ENCODE measurements around the gene CDK17.
"Not testable (repeated sequence)": the region's sequence is repeated elsewhere in the genome, so short reads cannot be mapped to it uniquely, and the experiment has no call there.

CDK17 gene

DNA sequence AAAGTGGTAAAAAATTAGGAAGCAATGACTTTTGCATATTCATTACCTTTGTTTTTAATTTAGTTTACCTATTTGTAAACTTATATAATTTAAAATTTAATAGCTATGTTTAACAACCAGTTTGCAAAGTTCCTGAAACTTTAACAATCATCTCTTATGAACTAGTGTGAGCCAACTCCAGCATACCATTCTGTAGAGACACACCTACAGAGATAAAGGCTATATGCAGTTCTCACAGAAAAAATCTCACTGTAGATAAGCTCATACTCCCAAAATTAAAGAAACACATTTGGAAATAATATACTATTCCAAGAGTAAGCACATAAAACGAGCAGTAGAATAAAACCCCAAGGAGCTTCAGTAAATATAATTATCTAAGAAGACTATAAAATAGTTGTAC lies 77.5 kb downstream of the CDK17 start:
- no peak for TF ChIP-seq CTCF (IDR thresholded peaks at IDR 0.05; ENCODE audit: low read depth, low read length)
- peak in 1 of 2 donors; percentile 11 for DNase-seq (ENCODE audit: low read depth in 2 of 2)
- no peak overlapping the region for H3K4me3 ChIP-seq (replicated peaks in 1 of 2; ENCODE audit: low read depth in 2 of 2, low read length in 2 of 2)

DNA sequence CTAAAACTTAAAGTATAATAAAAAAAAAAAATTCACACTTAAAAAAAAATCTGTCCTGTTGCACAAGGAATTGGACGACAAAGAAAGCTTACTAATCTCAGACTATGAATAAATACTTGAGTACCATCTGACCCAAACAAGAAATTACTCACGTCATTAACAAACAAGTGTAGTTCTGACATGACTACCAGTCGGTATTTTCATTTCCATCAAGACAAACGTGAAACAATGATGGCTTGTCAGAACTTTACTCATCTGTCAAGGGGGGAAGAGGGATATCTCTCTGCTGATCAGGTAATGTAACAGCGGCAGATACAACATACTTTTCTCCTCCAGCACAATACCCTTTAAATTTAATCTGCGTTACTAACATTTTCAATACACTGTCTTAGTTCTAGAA lies 78.3 kb downstream of the CDK17 start:
- DNase-seq (ENCODE audit: low read depth in 2 of 2) = no peak
- H3K4me3 ChIP-seq (replicated peaks in 1 of 2; ENCODE audit: low read depth in 2 of 2, low read length in 2 of 2) = no peak overlapping the region
- no peak for TF ChIP-seq CTCF (IDR thresholded peaks at IDR 0.05; ENCODE audit: low read depth, low read length)

DNA sequence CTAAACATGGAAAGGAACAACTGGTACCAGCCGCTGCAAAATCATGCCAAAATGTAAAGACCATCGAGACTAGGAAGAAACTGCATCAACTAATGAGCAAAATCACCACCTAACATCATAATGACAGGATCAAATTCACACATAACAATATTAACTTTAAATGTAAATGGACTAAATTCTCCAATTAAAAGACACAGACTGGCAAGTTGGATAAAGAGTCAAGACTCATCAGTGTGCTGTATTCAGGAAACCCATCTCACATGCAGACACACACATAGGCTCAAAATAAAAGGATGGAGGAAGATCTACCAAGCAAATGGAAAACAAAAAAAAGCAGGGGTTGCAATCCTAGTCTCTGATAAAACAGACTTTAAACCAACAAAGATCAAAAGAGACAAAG lies 82.4 kb downstream of the CDK17 start:
- not testable (repeated sequence) for H3K4me3 ChIP-seq (replicated peaks in 1 of 2; ENCODE audit: low read depth in 2 of 2, low read length in 2 of 2); DNase-seq (ENCODE audit: low read depth in 2 of 2)

GRCh38 chr12:96315741-96316481 lies 84.3 kb downstream of the CDK17 start:
- H3K4me3 ChIP-seq (replicated peaks in 1 of 2; ENCODE audit: low read depth in 2 of 2, low read length in 2 of 2) = peak overlapping the region; percentile 5 to 14

GRCh38 chr12:96314723-96315122 lies 85.5 kb downstream of the CDK17 start:
- H3K4me3 ChIP-seq (replicated peaks in 1 of 2; ENCODE audit: low read depth in 2 of 2, low read length in 2 of 2) = no peak overlapping the region
- no peak for TF ChIP-seq CTCF (IDR thresholded peaks at IDR 0.05; ENCODE audit: low read depth, low read length)
- peak; percentile 8 to 28 for DNase-seq (ENCODE audit: low read depth in 2 of 2)

More at GRCh38 chr12:96315741-96316481, 84.3 kb downstream of the CDK17 start:
- not testable (repeated sequence) for DNase-seq (ENCODE audit: low read depth in 2 of 2)

- no peak overlapping the region for H3K4me3 ChIP-seq (replicated peaks in 1 of 2; ENCODE audit: low read depth in 2 of 2, low read length in 2 of 2)
- no peak for TF ChIP-seq CTCF (IDR thresholded peaks at IDR 0.05; ENCODE audit: low read depth, low read length)
- DNase-seq (ENCODE audit: low read depth in 2 of 2) = no peak
Measured at GRCh38 chr12:96313606-96314005, 86.6 kb downstream of the CDK17 start.

- TF ChIP-seq CTCF (IDR thresholded peaks at IDR 0.05; ENCODE audit: low read depth, low read length) = no peak
- DNase-seq (ENCODE audit: low read depth in 2 of 2) = no peak
- H3K4me3 ChIP-seq (replicated peaks in 1 of 2; ENCODE audit: low read depth in 2 of 2, low read length in 2 of 2) = no peak overlapping the region
Measured at GRCh38 chr12:96311191-96311590, 89.0 kb downstream of the CDK17 start.

DNA sequence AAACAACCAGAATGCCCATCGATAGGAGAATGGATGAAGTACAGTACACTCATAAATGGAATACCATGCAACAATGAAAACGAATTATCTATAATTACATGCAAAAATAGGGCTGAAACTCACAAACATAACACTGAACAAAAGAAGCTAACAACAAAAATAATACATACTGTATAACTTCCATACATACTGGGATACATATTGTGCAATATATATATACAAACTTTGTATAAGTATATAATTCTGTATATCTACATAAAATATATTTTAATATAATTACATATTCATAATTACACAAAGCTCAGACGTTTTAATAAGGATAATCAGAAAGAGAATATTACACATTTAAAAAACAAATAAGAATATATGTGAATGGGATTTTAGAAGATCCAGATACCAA lies 90.2 kb downstream of the CDK17 start:
- no peak for DNase-seq (ENCODE audit: low read depth in 2 of 2)
- no peak for TF ChIP-seq CTCF (IDR thresholded peaks at IDR 0.05; ENCODE audit: low read depth, low read length)
- no peak overlapping the region for H3K4me3 ChIP-seq (replicated peaks in 1 of 2; ENCODE audit: low read depth in 2 of 2, low read length in 2 of 2)

Measured in cardiac fibroblast (primary cell).